Dedifferentiated amniotic fluid mesenchymal stem cell (primary cell): ENCODE data around the gene KCTD19.
A peak's percentile ranks its signal among the peaks of the same experiment; 100 is the strongest.

Source experiments
- DNase-seq: peaks from one replicate; pipeline ENCODE4 v3.0.0-alpha.2; 2016; ENCODE audit errors: extremely low spot score

The KCTD19 gene

DNA sequence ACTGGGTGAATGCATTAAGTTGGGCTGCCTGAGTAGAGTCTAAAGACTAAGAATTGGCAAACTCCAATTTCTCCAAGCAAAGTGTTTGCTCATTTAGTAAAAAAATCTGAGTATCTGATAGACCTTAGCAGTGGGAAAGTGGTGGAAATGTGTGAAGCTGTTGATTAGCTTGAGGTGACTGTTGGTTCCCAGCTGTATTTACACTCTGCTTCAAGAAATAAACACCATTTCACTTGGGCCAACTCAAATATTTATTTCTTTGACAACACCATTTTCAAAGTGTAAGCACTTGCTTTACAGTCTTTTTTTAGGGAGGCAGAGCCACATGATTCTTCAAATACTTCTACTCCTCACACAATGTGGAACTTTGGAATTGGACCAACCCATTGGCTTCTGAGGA is 8.7 kb downstream of the KCTD19 start:
- no peak for DNase-seq

DNA sequence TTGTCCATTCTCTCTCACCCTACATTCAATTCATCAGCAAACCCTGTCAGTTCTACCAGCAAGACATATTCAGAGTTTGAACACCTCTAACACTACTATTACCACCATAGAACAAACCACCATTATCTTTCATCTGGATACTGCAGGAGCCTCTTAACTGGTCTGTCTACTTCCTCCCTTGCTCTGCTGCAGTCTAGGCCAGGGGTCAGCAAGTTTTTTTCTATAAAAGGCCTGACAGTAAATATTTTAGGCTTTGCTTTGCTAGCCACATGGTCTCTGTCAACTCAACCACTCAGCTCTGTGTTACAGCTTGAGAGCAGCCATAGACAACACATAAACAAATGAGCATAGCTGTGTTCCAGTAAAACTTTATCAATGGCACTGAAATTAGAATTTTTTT is 13.8 kb downstream of the KCTD19 start:
- no peak for DNase-seq

DNA sequence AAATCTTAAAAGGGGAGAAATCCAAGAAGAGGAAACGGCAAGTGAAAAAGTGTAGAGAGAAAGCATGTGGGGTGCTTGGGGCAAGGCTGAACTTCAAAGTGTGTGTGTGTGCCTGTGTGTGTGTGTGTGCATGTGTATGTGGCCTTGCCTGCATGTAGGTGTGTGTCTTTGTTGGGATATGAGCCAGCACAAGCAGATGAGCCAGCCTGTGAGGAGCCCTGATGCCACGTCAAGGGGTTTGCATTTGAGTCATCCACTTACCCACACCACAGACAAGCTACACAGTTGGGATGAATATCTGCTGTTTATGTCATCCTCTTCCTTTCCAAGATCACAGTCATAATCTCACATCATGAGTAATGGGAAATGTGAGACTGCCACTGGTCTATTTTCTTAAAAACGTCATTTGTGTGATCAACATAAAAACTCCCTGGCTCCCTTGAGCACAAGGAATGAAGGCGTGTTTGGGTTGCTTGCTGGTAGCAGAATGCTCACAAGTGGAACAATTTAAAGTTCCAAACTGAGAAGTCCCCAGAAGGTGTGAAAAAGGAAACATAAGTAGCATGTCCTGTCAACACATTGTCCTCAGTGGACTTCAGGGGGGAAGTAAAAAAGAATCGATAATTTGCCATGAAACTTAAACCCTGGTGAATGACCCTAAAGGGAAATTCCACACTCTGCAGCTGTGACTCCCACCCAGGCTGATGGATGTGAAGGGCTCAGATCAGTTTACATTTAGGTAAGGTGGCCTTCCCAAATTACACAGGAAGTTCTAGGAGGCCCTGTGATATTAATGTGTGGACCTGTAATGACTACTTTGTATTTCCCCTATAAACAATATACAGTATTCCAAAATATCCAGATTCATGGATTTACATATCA is 14.7 kb downstream of the KCTD19 start:
- DNase-seq: peak; percentile 98

DNA sequence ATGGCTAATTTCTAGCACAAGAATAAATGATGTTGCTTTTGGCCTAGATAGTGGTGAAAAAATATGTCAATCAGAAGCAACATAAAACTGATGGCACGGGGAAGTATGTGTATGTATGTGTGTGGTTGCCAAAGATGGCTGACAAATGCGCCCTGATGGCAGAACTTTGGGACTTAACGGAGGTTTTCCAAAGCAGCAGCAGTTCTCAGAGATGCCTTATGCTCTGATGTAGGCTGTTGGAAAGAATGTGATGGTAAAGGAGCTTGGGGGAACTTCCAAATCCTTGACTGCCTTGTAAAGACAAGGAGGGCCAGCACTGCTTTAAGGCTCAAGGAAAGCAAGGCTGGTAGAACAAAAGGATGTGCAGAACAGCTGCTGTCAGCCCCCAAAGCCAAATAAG is 16.0 kb downstream of the KCTD19 start:
- no peak for DNase-seq

DNA sequence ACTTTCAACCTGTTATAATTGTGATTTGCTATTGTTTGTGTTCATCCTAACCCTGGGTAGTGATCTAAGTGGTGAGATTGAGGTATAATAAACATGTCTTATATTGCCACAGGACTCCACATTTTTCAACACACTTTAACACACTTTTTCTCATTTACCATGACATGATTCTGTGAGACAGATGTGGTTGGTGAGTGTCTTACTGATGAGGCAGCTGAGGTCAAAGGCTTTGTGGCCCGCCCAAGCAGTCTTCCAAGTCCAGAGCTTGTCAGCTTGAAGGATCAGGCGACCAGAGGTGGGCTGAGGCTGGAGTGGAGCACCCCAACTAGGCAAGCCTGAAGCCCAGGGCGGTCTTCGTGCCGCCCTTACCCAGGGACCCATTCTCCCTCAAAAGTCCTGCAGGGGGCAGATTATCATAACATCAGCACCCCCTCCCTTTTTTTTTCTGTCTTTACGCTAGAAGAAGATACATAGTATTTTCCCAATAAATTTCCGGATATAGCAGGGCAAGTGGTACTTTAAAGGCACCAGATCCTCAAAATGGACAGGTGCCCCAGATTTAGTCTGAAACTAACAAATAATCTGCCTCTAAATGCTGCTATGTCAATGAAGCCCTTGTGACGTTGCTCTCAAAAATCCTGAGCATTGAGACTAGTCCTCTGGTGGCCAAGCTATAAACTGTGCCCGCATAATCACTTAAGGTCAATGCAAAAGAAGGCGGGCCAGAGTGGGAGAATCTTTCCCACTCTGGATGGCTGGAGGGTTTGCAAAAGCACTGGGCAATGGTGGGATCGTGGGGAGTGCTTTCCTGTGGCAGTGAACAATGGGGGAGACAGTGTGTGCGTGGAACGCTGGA is 21.1 kb downstream of the KCTD19 start:
- no peak for DNase-seq

DNA sequence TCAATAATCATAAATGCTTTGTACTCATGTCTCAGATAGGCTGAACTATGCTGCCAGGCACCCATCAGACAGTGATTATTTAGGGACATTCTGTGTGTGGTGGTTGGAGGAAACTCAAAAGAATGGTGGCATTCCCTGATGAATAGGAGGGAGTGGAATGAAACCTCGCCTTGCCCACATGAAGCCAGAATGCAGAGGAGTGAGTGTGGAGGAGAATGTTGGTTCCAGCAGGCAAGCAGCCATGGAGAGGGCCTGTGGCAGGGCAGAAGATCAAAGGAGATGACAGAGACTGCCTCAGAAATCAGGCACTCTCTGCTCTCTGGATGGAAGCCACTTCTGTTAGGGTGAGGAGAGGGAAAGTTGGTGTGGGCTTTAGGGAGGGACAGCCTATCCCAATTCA is 22.5 kb downstream of the KCTD19 start:
- peak; percentile 45 for DNase-seq

DNA sequence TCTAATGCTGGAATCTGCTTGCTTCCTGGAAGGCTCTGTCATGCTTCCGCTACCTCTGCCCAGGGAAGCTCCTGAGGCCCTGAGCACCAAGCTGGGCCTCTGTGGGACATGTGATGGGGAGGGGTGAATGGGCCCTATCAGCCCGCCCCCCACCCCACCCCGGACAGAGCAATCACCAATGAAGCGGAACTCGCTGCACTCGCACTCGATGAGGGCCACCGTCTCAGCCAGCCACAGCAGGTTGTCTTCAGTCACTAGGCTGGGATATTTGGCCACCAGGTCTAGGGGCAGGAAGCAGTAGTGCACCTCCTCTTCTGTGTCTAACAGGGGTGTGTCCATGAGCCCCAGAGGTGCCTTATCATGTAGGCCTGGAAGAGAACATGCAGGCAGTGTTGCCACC is 23.6 kb downstream of the KCTD19 start:
- DNase-seq: no peak

DNA sequence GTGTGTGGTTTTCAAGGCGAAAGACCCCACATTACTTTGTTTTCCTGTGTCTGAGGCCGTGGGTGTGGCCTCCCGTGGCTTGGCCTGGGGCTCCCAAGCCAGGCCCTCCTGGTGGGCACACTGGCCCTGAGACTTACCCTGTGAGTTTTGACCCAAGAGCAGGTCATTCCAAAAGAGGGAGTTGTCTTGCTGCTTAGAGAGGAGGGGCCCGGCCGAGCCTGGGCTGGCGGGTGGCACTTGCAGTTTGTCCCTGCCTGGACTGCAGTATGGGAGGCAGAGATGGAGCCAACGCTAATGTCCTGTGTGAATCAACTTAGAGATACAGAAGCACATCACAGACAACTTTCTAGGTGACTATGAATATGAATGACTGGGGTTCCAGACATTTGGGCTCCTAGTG is 24.5 kb downstream of the KCTD19 start:
- DNase-seq: no peak

DNA sequence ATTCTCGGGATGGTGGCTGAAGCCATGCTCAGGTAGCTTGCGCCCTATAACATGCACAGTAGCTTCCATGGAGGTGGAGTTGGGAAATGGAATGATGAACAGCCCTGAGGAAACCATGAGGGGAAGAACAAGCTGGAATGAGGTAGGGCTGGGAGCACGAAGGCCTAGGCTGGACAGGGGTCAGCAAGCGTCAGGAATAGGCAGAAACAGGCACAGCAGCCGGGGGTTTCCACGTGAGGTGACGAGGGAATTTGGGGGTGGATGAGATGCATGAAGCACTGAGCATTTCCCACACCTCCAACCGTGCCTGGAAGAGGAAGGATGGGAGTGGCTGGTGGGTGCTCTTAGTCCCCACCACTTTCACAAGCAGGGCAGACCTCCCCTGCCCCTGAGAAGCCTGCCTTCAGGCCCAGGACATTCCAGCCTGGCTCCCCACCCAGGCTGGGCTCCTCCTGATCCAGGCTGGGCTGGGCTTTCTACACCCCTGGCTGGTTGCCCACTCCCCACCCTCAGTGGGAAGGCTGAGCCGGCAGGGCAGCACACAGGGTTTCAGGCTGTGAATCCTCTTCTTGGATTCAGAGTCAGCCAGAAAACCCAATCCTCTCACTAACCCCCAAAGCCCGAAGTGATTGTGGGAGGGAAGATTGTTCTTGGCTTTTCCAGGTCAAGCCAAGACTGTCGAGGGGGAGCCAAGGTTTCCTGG is 25.3 kb downstream of the KCTD19 start:
- peak; percentile 34 for DNase-seq

DNA sequence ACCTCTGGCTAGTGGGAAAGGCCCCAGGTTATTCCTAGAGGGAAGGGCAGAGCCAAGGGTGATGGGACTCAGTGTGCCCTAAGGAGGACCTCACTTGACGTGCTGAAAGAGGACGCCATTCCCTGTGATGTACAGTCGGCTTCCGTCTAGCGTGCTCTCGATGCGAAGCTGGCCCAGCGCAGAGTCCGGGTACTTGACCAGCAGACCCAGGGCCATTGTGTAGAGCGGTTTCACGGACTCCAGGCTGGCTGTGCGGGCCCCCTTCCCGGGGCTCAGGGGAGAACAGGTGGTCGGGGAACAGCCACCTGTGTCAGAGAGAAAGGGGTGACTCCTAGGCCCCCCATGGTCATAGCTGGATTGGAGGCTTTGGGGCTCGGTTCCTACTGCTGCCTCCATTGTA is 27.3 kb downstream of the KCTD19 start:
- DNase-seq: no peak

DNA sequence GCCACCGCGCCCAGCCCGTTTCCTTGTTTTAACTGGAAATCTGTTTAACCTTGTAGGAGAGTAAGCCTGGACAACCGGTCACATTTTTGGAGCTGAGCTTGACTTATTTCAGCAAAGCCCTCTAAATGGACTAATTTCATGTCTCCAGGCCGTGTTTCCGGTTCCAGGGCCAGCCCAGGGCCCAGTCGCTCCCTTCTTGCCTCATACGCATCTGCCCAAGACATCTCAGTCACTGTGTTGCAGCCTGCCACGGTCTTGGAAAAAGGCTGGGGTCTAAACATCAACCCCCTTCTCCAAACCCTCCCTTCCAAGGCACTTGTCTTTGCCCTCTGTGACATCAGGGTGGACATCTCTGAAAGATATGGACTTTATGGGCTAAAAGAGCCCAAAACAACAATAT is 28.3 kb downstream of the KCTD19 start:
- DNase-seq: no peak

DNA sequence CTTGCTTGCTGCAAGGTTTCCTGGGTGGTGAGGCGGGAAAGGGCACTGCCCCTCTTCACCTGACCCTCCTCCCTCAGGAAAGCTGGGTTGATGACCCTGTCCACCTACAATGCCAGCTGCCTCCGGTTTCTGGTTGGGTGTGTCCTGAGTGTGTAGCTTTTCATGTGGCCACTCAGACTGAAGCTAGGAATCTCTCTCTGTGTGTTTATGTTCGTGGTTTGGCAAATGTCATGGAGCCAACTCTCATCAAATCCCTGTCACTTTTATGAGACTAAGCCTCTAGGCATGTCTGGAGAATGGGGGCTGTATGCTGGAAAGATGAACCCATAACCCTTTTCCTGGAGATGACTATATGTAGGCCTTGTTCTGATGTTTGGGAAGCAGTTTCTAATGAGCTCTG is 30.1 kb downstream of the KCTD19 start:
- DNase-seq: peak; percentile 47

DNA sequence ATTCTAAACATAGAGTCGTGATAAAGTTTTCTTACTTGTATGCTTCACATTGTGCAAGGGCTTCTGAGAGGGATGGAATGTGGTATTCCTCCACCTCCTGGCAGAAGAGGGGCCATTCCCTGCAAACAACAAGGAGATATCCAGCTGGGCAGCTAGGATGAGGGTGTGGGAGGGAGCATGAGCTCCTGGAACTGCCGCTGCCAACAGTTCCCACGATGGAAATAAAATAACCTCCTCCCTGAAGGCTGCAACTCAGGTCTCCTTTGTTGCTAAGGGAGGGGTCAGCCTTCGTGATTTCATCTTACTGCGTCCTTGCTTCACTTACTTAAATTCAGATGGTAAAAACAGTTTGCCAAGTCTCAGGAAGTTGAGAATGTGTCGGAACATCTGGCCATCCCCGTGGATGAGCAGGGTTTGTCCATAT is 31.6 kb downstream of the KCTD19 start:
- DNase-seq: no peak

DNA sequence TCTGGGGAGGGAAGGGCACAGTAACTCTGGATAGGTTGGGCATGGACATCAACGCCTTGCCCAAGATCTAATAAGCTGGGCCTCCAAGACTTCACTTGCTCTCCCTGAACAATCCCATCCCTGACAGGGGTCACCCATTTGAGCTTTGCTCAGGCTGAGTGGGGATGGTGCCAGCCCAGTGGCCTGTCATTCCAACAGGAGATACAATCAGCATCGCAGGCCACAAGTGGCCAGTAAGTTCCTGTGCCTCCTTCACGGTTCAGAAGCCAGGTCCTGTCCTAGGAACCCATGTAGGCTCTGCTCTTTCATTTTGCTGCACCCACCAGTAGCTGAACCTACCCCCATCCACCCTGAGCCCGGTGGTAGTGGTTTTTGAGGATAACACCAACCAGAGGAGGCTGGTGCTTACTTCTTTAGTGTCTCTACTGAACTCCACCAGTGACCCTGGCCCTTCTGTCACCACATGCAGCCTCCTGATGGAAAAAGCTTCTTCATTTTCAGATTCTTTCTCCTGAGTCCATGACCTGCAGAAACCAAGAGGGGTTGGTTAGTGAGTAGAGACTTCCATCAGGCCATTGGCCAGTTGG is 32.3 kb downstream of the KCTD19 start:
- no peak for DNase-seq

DNA sequence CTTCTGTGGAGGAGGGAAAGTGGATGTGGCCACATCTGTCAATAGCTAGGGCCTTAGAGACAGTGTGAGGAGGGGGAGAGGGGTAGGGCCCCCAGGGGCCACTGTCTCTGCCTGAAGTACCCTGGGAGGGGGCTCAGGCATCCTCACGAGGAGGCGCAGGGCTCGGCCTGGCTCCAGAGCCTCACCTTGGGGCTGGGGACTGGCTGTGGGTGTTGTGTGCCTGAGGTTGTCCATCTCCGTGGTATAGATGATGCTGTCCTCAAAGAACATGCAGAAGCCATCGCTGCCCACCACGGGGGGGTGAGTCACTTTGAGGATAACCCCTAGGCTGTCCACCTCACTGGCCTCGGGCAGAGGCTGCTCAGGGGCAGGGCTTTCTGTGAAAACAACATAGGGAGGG is 35.1 kb downstream of the KCTD19 start:
- DNase-seq: no peak

DNA sequence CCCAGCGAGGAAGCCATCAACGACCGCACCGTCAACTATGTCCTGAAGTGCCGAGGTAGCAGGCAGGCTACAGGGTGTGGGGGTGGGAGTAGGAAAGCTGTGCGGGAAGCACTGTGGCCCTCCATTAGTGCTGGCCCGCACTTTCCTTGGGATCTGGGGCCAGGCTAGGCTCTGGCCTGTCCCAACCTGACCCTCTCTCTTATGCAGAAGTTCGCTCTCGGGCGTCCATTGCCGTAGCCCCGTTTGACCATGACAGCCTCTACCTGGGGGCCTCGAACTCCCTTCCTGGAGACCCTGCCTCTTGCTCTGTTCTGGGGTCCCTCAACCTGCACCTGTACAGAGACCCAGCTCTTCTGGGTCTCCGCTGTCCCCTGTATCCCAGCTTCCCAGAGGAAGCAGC is 38.6 kb downstream of the KCTD19 start:
- DNase-seq: no peak

DNA sequence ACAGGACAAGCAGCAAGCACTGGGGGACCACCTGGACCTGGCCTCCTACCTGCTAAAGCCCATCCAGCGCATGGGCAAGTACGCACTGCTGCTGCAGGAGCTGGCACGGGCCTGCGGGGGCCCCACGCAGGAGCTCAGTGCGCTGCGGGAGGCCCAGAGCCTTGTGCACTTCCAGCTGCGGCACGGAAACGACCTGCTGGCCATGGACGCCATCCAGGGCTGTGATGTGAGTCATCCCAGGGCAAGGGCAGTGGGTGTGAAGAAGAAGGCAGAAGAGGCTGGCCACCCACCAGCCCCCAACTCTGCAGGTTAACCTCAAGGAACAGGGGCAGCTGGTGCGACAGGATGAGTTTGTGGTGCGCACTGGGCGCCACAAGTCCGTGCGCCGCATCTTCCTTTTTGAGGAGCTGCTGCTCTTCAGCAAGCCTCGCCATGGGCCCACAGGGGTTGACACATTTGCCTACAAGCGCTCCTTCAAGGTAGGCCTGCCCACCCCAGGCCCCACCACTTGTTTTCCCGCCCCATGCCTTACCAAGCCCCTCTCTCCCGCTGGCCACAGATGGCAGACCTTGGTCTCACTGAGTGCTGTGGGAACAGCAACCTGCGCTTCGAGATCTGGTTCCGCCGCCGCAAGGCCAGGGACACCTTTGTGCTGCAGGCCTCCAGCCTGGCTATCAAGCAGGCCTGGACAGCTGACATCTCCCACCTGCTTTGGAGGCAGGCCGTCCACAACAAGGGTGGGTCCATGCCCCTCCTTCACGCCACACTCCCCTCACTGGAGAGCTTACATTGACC is 39.9 kb downstream of the KCTD19 start:
- DNase-seq: no peak

DNA sequence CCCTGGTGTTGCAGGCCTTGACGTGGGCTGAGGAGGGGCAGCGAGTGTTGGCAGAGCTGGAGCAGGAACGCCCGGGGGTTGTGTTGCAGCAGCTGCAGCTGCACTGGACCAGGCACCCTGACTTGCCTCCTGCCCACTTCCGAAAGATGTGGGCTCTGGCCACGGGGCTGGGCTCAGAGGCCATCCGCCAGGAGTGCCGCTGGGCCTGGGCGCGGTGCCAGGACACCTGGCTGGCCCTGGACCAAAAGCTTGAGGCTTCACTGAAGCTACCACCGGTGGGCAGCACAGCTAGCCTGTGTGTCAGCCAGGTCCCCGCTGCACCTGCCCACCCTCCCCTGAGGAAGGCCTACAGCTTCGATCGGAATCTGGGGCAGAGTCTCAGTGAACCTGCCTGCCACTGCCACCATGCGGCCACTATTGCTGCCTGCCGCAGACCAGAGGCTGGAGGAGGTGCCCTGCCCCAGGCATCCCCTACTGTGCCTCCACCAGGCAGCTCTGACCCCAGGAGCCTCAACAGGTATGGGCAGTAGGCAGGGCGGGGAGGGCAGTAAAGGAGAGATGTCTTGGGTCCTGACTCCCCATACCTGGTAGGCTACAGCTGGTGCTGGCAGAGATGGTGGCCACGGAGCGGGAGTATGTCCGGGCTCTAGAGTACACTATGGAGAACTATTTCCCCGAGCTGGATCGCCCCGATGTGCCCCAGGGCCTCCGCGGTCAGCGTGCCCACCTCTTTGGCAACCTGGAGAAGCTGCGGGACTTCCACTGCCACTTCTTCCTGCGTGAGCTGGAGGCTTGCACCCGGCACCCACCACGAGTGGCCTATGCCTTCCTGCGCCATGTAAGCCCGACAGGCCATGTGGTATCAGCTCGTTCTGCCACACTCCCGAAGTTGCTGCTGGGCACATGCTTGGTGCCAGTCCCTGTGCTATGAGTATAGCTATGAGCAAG is 41.6 kb downstream of the KCTD19 start:
- DNase-seq: no peak

DNA sequence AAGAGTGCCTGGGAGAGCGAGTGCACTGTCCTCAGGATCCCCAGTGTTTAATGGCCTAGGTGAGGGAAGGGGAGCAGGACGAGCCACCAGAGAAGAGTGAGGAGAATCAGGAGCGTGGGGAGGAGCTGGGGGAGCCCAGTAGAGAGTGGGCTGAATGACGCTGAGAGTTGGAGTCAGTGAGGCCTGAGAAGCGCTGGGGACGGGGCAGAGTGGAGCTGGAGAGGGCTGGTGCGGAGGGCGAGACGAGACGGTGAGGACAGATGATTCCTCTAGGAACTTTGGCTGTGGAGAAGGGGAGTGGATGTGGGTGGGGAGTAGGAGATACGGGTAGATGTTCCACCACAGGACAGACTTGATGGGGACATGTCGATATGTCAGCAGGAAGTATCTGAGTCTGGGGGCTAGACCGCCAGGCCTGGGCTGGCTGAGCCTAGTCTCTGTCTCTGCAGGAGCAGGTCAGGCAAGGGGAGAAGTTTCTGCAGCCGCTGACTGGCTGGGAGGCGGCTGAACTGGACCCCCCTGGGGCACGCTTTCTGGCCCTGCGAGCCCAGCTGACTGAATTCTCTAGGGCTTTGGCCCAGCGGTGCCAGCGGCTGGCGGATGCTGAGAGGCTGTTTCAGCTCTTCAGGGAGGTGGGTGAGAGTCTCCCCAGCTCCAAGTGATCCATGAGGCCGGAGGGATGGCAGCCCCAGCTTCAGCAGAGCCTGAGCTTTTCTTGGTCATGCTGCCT is 42.5 kb downstream of the KCTD19 start:
- no peak for DNase-seq
